CD14-positive monocyte (primary cell): Measurements from ENCODE around the gene GABRG3. TPM values are rescaled to one million over a fixed set of nuclear protein-coding genes. Genes with fewer than 3 reads are reported as not detected.

Experiments
- DNase-seq, 3 donors: peaks; one replicate each; pipeline ENCODE4 v3.0.0-alpha.2; 2011 to 2022
- H2AFZ ChIP-seq: 2 replicates; pipeline ENCODE4 v1.6.0; 2012; ENCODE audit warnings: mild to moderate bottlenecking, low read depth, low read length, inconsistent platforms; ENCODE audit not compliant: insufficient read depth, poor library complexity, severe bottlenecking
- H3K27ac ChIP-seq, 2 donors: 1 replicate in 1 of 2; 2 replicates in 1 of 2; pipeline ENCODE4 v1.5.1; 2012 to 2013; ENCODE audit warnings: low read length in 2 of 2, control low read depth in 1 of 2, inconsistent platforms in 1 of 2, low read depth in 1 of 2, mild to moderate bottlenecking in 1 of 2
- H3K27me3 ChIP-seq, 2 donors: one replicate each; pipeline versions ENCODE4 v1.6.0 to v1.6.1; 2011 to 2013; ENCODE audit warnings: low read length in 2 of 2; ENCODE audit not compliant: control insufficient read depth in 2 of 2, insufficient read depth in 2 of 2
- H3K36me3 ChIP-seq, 2 donors: replicated peaks in 1 of 2; 1 replicate in 1 of 2; 2 replicates in 1 of 2; pipeline versions ENCODE4 v1.5.1 to v1.6.1; 2012 to 2013; ENCODE audit warnings: low read length in 2 of 2, control low read depth in 1 of 2, inconsistent platforms in 1 of 2, mild to moderate bottlenecking in 1 of 2; ENCODE audit not compliant: insufficient read depth in 2 of 2, control insufficient read depth in 1 of 2
- H3K4me1 ChIP-seq, 2 donors: 1 replicate in 1 of 2; 2 replicates in 1 of 2; pipeline versions ENCODE4 v1.5.1 to v1.6.1; 2012 to 2013; ENCODE audit warnings: low read length in 2 of 2, control low read depth in 1 of 2, inconsistent platforms in 1 of 2, mild to moderate bottlenecking in 1 of 2, moderate library complexity in 1 of 2; ENCODE audit not compliant: insufficient read depth in 2 of 2, control insufficient read depth in 1 of 2
- H3K4me2 ChIP-seq: replicated peaks from 2 replicates; pipeline ENCODE3; 2012; ENCODE audit warnings: low read length, moderate library complexity, mild to moderate bottlenecking; ENCODE audit not compliant: poor library complexity, severe bottlenecking; ENCODE audit errors: extremely low read depth
- H3K4me3 ChIP-seq, 3 experiments: fragments of 200-600 bp in 1 of 3; sonication (generic) in 1 of 3; replicated peaks in 1 of 3; 1 replicate in 2 of 3; 2 replicates in 1 of 3; pipeline ENCODE4 v1.5.1; 2011 to 2013; ENCODE audit warnings: low read length in 3 of 3, mild to moderate bottlenecking in 3 of 3, control low read depth in 2 of 3, low read depth in 2 of 3, inconsistent platforms in 1 of 3, moderate library complexity in 1 of 3
- H3K79me2 ChIP-seq: 2 replicates; pipeline ENCODE4 v1.6.0; 2012; ENCODE audit warnings: mild to moderate bottlenecking, control low read depth, inconsistent platforms, low read length, moderate library complexity; ENCODE audit not compliant: insufficient read depth
- H3K9ac ChIP-seq: 2 replicates; pipeline ENCODE4 v1.6.0; 2017; ENCODE audit warnings: low read length, mild to moderate bottlenecking; ENCODE audit not compliant: insufficient read depth, poor library complexity, severe bottlenecking
- H3K9me3 ChIP-seq, 2 donors: replicated peaks in 1 of 2; 1 replicate in 1 of 2; 2 replicates in 1 of 2; pipeline versions ENCODE4 v1.5.1 to v1.6.1; 2012 to 2013; ENCODE audit warnings: low read length in 2 of 2, control low read depth in 1 of 2; ENCODE audit not compliant: control insufficient read depth in 1 of 2, insufficient read depth in 1 of 2
- H4K20me1 ChIP-seq: 2 replicates; pipeline ENCODE4 v1.6.0; 2012; ENCODE audit warnings: mild to moderate bottlenecking, low read length, control low read depth, moderate library complexity; ENCODE audit not compliant: insufficient read depth
- H3K27ac Mint-ChIP-seq, 7 donors: one replicate each; pipeline ENCODE4 v1.8.0; 2020; ENCODE audit warnings: mild to moderate bottlenecking in 7 of 7, mixed read lengths in 7 of 7, moderate library complexity in 6 of 7, inconsistent platforms in 2 of 7
- H3K27me3 Mint-ChIP-seq, 3 donors: one replicate each; pipeline ENCODE4 v1.8.0; 2021 to 2022; ENCODE audit warnings: low read depth in 3 of 3, mild to moderate bottlenecking in 3 of 3, mixed read lengths in 3 of 3, moderate library complexity in 3 of 3, inconsistent platforms in 1 of 3
- H3K36me3 Mint-ChIP-seq, 2 donors: one replicate each; pipeline ENCODE4 v1.8.0; 2020; ENCODE audit warnings: mixed read lengths in 2 of 2, inconsistent platforms in 1 of 2, mild to moderate bottlenecking in 1 of 2
- H3K4me1 Mint-ChIP-seq: one replicate; pipeline ENCODE4 v1.8.0; 2020; ENCODE audit warnings: mild to moderate bottlenecking, mixed read lengths
- H3K4me3 Mint-ChIP-seq, 2 donors: one replicate each; pipeline ENCODE4 v1.8.0; 2020; ENCODE audit warnings: mild to moderate bottlenecking in 2 of 2, mixed read lengths in 2 of 2, moderate library complexity in 1 of 2
- H3K9me3 Mint-ChIP-seq, 7 donors: one replicate each; pipeline ENCODE4 v1.8.0; 2020 to 2022; ENCODE audit warnings: mixed read lengths in 7 of 7, mild to moderate bottlenecking in 6 of 7, moderate library complexity in 6 of 7, inconsistent platforms in 2 of 7
- WGBS: methylation state at CpG from one replicate; pipeline ENCODE4 v1.1.5; 2013; ENCODE audit warnings: missing lambda C conversion rate; ENCODE audit not compliant: insufficient coverage; 5-methylcytosine and 5-hydroxymethylcytosine counted together
- intact Hi-C, 2 donors: fragments of 100-400 bp; cut with micrococcal nuclease; formaldehyde crosslinking; loops; one replicate each; pipeline versions ENCODE4 v1.15.0 to v1.15.1; 2023
- polyA plus RNA-seq, 3 donors: library from polyadenylated mRNA; depleted of rRNA in 1 of 3; unstranded in 2 of 3; stranded (reverse) in 1 of 3; fragments of 300-500 nt in 2 of 3; fragments of >200 nt in 1 of 3; fragmentation: Illumina TruSeq in 2 of 3; gene quantifications; 1 replicate in 2 of 3; 2 replicates in 1 of 3; pipeline ENCODE4 v1.2.3, GENCODE V29; 2012 to 2021
- TF ChIP-seq, protein P1 (sequence below): fragments of 200-600 bp; IDR thresholded peaks from one replicate; pipeline ENCODE4 v1.8.0; 2022; ENCODE audit warnings: antibody characterized with exemption, mild to moderate bottlenecking

GABRG3 gene
- polyA plus RNA-seq, 3 donors = not detected

GRCh38 chr15:27382361-27383025 lies 411.5 kb downstream of the GABRG3 start:
- Histone ChIP-seq H3K4me3 (no peak overlapping the region), H4K20me1 (no peaks in the 10 kb centered on the region), H3K79me2 (no peaks in the 10 kb centered on the region), H3K4me1 (no peaks in the 10 kb centered on the region), H3K36me3 (no peaks in the 10 kb centered on the region), H3K9me3 (peaks cover 9 to 25% of the 10 kb centered on the region in 2 donors), H3K4me2 (no peak overlapping the region), H3K27ac (no peak overlapping the region), H3K9ac (no peak overlapping the region), H3K27me3 (no peaks in the 10 kb centered on the region), H2AFZ (no peak overlapping the region)
- Mint-ChIP-seq H3K9me3 (peaks cover 6 to 19% (median 12%) of the 10 kb centered on the region in 7 donors), H3K27ac (no peak overlapping the region), H3K4me3 (no peak overlapping the region), H3K36me3 (no peaks in the 10 kb centered on the region), H3K4me1 (no peaks in the 10 kb centered on the region), H3K27me3 (no peaks in the 10 kb centered on the region)
- DNase-seq = no peak
- intact Hi-C loops = no loop called here
- 67% methylated on average over 7 of the region's 8 CpGs for WGBS
- TF ChIP-seq, protein P1, sequence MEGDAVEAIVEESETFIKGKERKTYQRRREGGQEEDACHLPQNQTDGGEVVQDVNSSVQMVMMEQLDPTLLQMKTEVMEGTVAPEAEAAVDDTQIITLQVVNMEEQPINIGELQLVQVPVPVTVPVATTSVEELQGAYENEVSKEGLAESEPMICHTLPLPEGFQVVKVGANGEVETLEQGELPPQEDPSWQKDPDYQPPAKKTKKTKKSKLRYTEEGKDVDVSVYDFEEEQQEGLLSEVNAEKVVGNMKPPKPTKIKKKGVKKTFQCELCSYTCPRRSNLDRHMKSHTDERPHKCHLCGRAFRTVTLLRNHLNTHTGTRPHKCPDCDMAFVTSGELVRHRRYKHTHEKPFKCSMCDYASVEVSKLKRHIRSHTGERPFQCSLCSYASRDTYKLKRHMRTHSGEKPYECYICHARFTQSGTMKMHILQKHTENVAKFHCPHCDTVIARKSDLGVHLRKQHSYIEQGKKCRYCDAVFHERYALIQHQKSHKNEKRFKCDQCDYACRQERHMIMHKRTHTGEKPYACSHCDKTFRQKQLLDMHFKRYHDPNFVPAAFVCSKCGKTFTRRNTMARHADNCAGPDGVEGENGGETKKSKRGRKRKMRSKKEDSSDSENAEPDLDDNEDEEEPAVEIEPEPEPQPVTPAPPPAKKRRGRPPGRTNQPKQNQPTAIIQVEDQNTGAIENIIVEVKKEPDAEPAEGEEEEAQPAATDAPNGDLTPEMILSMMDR = no peak

DNA sequence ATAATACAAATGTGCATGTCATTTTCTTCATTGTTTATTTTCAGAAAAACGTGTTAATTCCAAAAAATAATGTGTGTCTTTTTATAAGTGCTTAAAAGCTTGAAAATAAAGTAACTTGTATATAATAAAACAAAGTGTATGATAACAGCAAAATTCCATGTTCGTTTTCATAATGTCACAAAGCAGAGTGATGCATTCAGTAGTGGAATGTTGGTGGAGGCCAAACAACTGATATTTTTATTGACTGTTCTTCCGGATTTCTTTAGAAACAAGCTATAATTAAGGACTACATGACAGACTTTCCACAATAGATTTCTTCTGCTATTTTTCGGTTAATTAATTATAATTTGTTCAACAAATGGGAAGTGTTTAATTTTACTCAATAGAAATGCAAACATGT lies 412.7 kb downstream of the GABRG3 start:
- Mint-ChIP-seq H3K9me3 (peaks cover 6 to 24% (median 12%) of the 10 kb centered on the region in 7 donors), H3K36me3 (no peaks in the 10 kb centered on the region), H3K27me3 (no peaks in the 10 kb centered on the region), H3K27ac (no peak overlapping the region), H3K4me3 (no peak overlapping the region), H3K4me1 (no peaks in the 10 kb centered on the region)
- Histone ChIP-seq H3K9ac (no peak overlapping the region), H3K79me2 (no peaks in the 10 kb centered on the region), H2AFZ (no peak overlapping the region), H3K4me3 (no peak overlapping the region), H3K4me1 (no peaks in the 10 kb centered on the region), H3K9me3 (peaks cover 10 to 32% of the 10 kb centered on the region in 2 donors), H4K20me1 (no peaks in the 10 kb centered on the region), H3K27ac (no peak overlapping the region), H3K4me2 (no peak overlapping the region), H3K27me3 (no peaks in the 10 kb centered on the region), H3K36me3 (no peaks in the 10 kb centered on the region)
- no peak for DNase-seq
- intact Hi-C loops = no loop called here
- no CpG with 5 or more reads among the region's 4 CpGs for WGBS
- TF ChIP-seq, protein P1 = no peak
